ENCODE data around the gene ABLIM1. TPM values are rescaled to one million over a fixed set of nuclear protein-coding genes. Genes with fewer than 3 reads are reported as not detected.

Gene ABLIM1
- total RNA-seq, 2 experiments from 2014 or later: 137 to 149 TPM

DNA sequence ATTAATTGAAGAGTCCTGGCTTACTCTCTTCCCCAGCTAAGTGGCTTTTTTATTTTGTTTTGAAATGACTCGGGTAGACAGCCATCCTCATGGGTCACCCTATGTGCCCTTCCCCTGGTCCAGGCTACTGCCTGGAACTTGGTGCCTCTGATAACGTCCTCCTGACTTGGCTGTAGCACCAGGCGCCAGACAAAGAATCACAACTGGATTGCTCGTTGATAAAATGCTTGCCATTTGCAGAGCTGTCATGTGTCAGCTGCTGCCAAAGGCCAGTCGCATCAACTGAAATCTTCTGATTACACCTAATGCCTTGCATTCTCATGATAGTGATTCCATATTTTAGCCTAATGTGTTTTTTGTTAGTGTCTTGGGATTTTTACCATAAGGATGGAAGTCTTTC, 27.4 kb upstream of the ABLIM1 start:
- ATAC-seq (ENCODE audit: low read depth) (no peak), DNase-seq (no peak)
- POLR2A ChIA-PET: no interaction called here
- H3K27ac Mint-ChIP-seq: no peak overlapping the region
- no peaks in the 10 kb centered on the region for H3K9me3 Mint-ChIP-seq
- no peaks in the 10 kb centered on the region for H3K4me1 Mint-ChIP-seq
- no peaks in the 10 kb centered on the region for H3K36me3 Mint-ChIP-seq
- peaks cover 4% of the 10 kb centered on the region for H3K27me3 Mint-ChIP-seq
- H3K4me3 Mint-ChIP-seq: no peak overlapping the region

DNA sequence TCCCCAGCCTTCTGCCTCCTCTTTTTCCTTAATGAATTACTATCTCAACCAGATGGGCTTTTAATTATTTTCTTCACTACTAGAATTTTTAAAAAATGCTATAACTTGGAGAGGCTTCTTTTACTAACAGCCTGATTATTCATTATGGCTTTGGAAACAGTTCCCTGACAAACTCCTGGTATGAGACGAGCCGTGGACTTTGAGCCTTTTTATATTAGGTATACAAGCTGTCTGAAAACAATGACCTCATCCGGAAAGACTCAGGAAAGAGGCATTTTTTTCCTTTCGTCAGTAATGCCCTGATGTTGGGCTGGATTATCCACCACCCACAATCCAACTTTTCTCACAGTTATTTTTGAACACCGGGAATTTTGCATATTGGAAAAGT, 26.7 kb upstream of the ABLIM1 start:
- no peaks in the 10 kb centered on the region for H3K36me3 Mint-ChIP-seq
- H3K27ac Mint-ChIP-seq: no peak overlapping the region
- peaks cover 4% of the 10 kb centered on the region for H3K27me3 Mint-ChIP-seq
- H3K4me3 Mint-ChIP-seq: no peak overlapping the region
- DNase-seq (no peak), ATAC-seq (ENCODE audit: low read depth) (no peak)
- no peaks in the 10 kb centered on the region for H3K4me1 Mint-ChIP-seq
- POLR2A ChIA-PET: no interaction called here
- no peaks in the 10 kb centered on the region for H3K9me3 Mint-ChIP-seq

DNA sequence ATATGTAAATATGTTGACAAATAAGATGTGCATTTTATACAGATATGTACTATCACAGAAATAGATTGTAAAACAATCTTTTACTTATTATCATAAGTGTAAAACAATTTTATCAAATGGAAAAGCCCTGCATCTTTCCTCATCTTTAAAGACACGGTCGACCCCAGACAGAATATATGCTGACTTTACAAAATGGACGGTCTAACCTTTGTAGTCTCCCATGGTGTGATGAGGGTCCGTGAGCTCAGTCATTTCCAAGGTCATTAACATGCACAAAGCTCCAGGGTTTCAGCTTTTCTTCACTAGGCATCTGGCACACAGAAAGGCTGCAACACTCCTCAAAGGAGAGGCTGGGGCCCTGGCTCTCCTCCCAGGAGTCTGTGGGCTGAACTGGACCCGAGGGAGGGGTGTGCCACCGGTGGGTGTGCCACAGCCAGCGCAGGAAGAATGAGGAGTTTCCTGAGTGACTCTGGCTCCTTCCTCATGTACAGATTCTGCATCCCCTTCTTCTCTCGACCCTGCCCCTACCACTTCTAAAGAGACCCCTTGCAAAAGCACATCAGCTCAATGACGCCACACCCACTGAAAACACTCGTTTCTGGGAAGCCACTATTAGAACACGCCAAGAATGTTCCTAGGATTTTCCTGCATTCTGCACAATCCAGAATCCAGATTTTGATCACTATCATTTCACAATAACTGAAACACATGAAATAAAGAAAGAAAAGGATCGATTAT, 26.2 kb upstream of the ABLIM1 start:
- Mint-ChIP-seq H3K36me3 (no peaks in the 10 kb centered on the region), H3K27me3 (peaks cover 4% of the 10 kb centered on the region), H3K9me3 (no peaks in the 10 kb centered on the region), H3K27ac (no peak overlapping the region), H3K4me1 (no peaks in the 10 kb centered on the region), H3K4me3 (no peak overlapping the region)
- DNase-seq (no peak), ATAC-seq (ENCODE audit: low read depth) (no peak)
- POLR2A ChIA-PET: no interaction called here

DNA sequence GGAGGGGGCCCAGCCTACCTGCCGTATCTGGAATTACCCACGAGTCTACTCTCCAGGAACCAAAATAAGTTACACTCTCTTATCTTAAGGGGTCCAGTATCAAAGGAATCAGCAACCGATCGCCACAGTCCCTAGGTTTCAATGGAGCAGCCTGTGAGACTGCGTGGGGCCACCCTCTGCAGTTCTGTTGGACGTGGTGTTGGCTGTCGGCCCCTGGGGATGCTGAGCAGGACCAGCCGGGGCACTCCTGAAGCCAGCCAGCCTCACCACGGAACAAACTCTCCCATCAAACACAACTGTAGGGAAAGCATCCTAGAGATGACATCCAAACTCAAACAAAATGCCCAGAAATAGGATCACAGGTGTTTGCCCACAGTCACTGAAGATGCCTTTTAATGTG, 25.5 kb upstream of the ABLIM1 start:
- Mint-ChIP-seq H3K4me1 (no peaks in the 10 kb centered on the region), H3K27ac (no peak overlapping the region), H3K4me3 (no peak overlapping the region), H3K27me3 (peaks cover 4% of the 10 kb centered on the region), H3K9me3 (no peaks in the 10 kb centered on the region), H3K36me3 (no peaks in the 10 kb centered on the region)
- no peak for ATAC-seq (ENCODE audit: low read depth)
- POLR2A ChIA-PET: no interaction called here
- DNase-seq: no peak

DNA sequence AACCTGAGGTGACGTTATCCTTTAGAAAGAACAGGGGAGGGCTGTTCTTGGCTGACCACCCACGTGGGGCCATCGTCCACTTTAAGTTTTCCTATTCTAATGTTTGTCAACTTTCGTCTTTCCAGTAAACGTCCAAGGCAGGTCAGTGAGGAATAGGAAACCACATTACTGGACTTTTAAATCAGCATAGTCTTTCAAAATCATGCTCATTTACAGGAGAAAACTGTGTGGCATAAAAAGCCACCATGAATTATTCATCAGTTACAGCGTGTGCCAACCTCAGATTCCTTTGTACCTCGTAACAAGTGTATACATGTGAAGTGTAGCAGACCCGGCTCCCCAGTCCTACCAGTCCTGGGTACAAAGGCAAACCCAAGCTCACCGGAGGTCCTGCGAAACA, 25.1 kb upstream of the ABLIM1 start:
- no peaks in the 10 kb centered on the region for H3K4me1 Mint-ChIP-seq
- H3K27me3 Mint-ChIP-seq: peaks cover 4% of the 10 kb centered on the region
- no peak for DNase-seq
- H3K9me3 Mint-ChIP-seq: no peaks in the 10 kb centered on the region
- H3K27ac Mint-ChIP-seq: no peak overlapping the region
- ATAC-seq (ENCODE audit: low read depth): no peak
- POLR2A ChIA-PET: no interaction called here
- H3K36me3 Mint-ChIP-seq: no peaks in the 10 kb centered on the region
- no peak overlapping the region for H3K4me3 Mint-ChIP-seq

DNA sequence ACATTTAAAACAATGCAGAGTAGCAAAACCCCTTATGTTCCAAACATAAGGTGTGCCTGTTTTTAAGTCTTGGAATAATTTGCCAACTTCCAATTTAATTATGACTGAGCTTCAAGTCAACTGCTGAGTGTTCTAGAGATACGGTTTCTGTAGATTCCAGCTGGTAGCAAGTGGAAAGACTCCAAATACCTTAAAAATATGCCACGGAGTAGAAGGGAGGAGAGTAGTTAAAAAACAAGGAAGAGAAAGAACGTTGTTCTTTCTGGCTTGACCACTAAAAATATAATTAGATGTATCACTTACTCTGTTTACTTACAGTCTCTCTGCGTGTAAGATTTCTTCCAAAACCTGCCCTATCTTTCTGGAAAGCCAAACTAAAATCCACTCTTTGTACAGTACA, 24.5 kb upstream of the ABLIM1 start:
- no peaks in the 10 kb centered on the region for H3K4me1 Mint-ChIP-seq
- H3K27ac Mint-ChIP-seq: no peak overlapping the region
- ATAC-seq (ENCODE audit: low read depth) (no peak), DNase-seq (no peak)
- no peak overlapping the region for H3K4me3 Mint-ChIP-seq
- no peaks in the 10 kb centered on the region for H3K9me3 Mint-ChIP-seq
- H3K27me3 Mint-ChIP-seq: peaks cover 4% of the 10 kb centered on the region
- no peaks in the 10 kb centered on the region for H3K36me3 Mint-ChIP-seq
- POLR2A ChIA-PET: no interaction called here

DNA sequence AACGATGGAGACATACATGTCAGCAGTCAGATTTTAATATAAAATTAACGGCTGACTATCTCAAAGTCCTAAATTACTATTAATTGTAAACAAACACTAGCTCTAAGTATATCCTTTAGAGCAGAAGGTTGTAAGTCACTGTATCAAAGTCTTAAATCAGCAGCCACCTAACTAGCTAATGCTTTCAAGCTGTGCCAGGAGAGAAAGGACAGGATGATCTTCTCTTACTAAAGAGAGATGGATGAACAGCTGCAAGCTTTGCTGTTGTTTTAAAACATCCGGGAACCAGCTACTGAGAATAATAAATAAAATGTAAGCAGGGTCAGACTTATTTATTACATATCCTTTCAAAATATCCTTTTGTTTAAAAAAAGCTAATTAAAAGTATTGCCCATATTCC, 24.0 kb upstream of the ABLIM1 start:
- H3K9me3 Mint-ChIP-seq: no peaks in the 10 kb centered on the region
- POLR2A ChIA-PET: no interaction called here
- no peak overlapping the region for H3K4me3 Mint-ChIP-seq
- no peak overlapping the region for H3K27ac Mint-ChIP-seq
- no peaks in the 10 kb centered on the region for H3K36me3 Mint-ChIP-seq
- no peaks in the 10 kb centered on the region for H3K4me1 Mint-ChIP-seq
- peaks cover 4% of the 10 kb centered on the region for H3K27me3 Mint-ChIP-seq
- ATAC-seq (ENCODE audit: low read depth): no peak
- no peak for DNase-seq

DNA sequence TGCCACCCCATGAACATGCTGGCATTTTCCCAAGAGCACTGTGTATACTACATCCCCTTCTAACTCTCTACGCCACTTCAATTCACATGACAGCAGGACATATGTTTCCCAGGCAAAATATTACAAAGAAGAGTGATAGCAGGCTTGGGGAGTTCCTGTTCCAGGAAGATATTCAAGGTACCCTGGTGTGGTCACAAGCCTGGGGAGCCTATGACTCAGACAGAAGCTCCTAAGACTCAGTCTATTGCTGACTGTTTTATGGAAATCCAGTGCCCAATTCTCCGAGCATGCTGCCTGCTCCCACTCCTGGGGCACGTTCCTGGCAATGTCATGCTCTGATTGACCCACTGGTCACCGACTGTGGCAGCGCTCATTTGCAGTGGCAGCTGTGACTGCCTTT, 23.5 kb upstream of the ABLIM1 start:
- H3K4me3 Mint-ChIP-seq: no peak overlapping the region
- no peak overlapping the region for H3K27ac Mint-ChIP-seq
- ATAC-seq (ENCODE audit: low read depth): no peak
- POLR2A ChIA-PET: no interaction called here
- DNase-seq: no peak
- no peaks in the 10 kb centered on the region for H3K4me1 Mint-ChIP-seq
- H3K36me3 Mint-ChIP-seq: no peaks in the 10 kb centered on the region
- H3K9me3 Mint-ChIP-seq: no peaks in the 10 kb centered on the region
- H3K27me3 Mint-ChIP-seq: peaks cover 1% of the 10 kb centered on the region

DNA sequence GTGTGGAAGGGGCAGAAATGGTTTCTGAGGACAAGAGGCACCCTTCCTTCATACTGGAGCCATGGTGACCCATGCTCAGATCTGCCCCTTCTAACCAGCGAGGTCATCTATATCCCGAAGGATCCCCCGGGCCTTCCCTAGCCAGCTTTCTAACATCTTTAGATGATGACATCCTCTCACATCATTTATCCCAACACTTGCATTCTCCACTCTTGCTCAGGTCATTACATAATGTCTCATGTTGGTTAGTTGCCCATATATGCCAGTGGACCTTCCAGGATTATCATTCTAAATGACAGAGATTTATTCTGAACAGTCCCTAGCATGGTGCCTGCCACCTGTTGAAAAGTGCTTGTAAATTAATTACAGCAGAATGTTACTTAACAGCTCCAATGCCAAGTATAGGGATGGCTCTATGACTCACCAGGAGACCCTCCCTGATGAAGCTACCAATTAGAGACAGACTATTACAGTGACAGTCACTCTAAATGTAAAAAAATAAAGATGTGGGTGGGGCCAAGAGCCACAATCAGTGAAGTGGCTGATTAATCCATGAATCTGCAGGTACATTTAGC, 22.6 kb upstream of the ABLIM1 start:
- ATAC-seq (ENCODE audit: low read depth) (no peak), DNase-seq (no peak)
- Mint-ChIP-seq H3K4me1 (no peaks in the 10 kb centered on the region), H3K4me3 (no peak overlapping the region), H3K36me3 (no peaks in the 10 kb centered on the region), H3K9me3 (no peaks in the 10 kb centered on the region), H3K27ac (no peak overlapping the region), H3K27me3 (no peaks in the 10 kb centered on the region)
- POLR2A ChIA-PET: no interaction called here

DNA sequence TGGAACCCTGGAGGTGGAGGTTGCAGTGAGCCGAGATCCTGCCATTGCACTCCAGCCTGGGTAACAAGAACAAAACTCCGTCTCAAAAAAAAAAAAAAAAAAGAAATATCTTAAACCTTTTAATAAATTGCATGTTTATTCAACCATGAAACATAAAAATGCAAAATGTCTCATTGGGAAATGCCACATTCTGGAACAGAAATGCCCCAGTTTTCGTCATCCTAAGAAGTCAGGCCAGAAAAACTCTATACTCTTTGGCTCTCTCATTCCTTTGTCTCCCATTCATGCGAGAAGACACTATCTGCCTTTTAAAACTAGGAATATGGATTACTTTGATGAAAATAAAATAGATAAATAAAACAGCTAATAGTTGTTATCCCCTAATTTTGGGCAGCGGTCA, 21.5 kb upstream of the ABLIM1 start:
- no peaks in the 10 kb centered on the region for H3K4me1 Mint-ChIP-seq
- no peak overlapping the region for H3K27ac Mint-ChIP-seq
- H3K4me3 Mint-ChIP-seq: no peak overlapping the region
- no peaks in the 10 kb centered on the region for H3K27me3 Mint-ChIP-seq
- no peak for ATAC-seq (ENCODE audit: low read depth)
- H3K36me3 Mint-ChIP-seq: no peaks in the 10 kb centered on the region
- H3K9me3 Mint-ChIP-seq: no peaks in the 10 kb centered on the region
- no peak for DNase-seq
- POLR2A ChIA-PET: no interaction called here

DNA sequence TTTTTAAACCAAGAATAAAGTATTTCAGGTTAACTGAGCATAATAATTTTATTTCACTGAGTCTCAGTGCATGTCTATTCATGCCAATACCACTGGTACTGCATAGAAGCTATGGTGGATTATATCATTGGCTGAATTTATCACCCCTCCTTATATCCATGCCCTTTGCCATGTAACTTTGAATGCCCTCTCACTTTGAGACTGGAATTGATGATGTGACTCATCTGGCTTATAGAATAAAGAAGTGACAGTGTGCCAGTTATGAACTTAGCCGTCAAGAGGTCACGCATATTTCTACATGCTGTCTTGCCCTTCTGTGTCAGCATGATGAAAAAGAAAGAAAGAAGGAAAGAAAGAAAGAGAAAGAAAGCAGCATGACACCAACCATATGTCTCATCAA, 20.7 kb upstream of the ABLIM1 start:
- no peak for ATAC-seq (ENCODE audit: low read depth)
- no peaks in the 10 kb centered on the region for H3K27me3 Mint-ChIP-seq
- H3K27ac Mint-ChIP-seq: no peak overlapping the region
- H3K4me3 Mint-ChIP-seq: no peak overlapping the region
- no peaks in the 10 kb centered on the region for H3K4me1 Mint-ChIP-seq
- H3K36me3 Mint-ChIP-seq: no peaks in the 10 kb centered on the region
- no peaks in the 10 kb centered on the region for H3K9me3 Mint-ChIP-seq
- POLR2A ChIA-PET: no interaction called here
- DNase-seq: no peak

DNA sequence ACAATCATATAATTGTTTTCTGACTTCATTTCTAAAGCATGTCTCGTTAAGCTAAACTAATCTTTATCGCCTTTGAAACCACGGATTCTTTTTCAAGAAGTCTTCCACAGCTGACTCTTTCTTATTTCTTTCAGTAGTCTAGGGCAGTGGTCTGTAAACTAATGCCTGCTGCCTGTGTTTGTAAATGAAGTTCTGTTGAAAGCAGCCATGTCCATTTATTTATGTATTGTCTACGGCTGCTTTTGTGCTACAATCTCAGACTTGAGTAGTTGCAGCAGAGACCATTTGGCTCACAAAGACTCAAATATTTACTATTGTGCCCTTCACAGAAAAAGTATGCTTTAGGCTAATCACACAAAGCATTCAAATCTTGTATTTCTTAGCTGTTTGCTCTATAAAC, 20.3 kb upstream of the ABLIM1 start:
- no peak for ATAC-seq (ENCODE audit: low read depth)
- H3K4me3 Mint-ChIP-seq: no peak overlapping the region

DNA sequence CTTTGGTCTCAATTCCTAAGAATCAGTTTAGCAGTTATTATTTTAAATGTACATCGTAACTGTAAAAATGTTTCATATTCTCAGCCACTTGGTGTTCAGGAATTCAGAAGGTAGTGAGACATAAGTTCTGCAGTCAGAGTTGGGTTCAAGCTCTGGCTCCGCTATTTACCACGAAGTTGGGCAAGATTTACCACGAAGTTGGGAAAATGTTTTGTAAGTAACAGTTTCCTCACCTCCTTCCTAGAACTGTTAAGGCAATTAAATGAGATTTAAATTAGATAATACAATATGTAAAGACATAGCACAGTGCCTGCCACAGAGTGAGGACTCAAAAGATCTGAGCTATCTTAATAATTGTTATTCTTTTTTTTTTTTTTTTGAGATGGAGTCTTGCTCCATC, 16.3 kb upstream of the ABLIM1 start:
- no peaks in the 10 kb centered on the region for H3K4me1 Mint-ChIP-seq
- POLR2A ChIA-PET: no interaction called here
- H3K9me3 Mint-ChIP-seq: no peaks in the 10 kb centered on the region
- H3K27ac Mint-ChIP-seq: no peak overlapping the region
- H3K27me3 Mint-ChIP-seq: peaks cover 11% of the 10 kb centered on the region
- DNase-seq (no peak), ATAC-seq (ENCODE audit: low read depth) (no peak)
- no peak overlapping the region for H3K4me3 Mint-ChIP-seq
- no peaks in the 10 kb centered on the region for H3K36me3 Mint-ChIP-seq

More for the DNA sequence above, 20.3 kb upstream of the ABLIM1 start:
- Mint-ChIP-seq H3K36me3 (no peaks in the 10 kb centered on the region), H3K27me3 (no peaks in the 10 kb centered on the region), H3K9me3 (no peaks in the 10 kb centered on the region), H3K27ac (no peak overlapping the region), H3K4me1 (no peaks in the 10 kb centered on the region)
- no peak for DNase-seq
- POLR2A ChIA-PET: no interaction called here

DNA sequence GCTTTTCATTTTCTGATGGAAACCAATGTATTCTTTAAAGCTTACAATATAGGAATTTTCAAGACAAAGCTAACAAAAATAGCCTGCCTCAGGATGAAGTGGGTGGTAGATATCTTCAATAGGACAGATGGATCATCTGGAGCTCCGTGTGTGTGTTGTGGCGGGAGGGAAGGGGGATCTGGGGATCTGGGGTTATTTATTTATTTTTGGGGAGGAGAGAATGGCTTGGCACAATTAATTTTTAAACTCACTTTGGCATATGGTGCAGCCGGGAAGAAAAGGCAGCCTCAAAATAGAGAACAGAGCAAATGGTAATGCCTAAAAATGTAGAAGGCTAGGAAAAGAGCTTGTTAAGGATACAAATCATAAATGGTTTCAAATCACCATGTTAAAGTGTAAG, 11.6 kb upstream of the ABLIM1 start:
- Mint-ChIP-seq H3K9me3 (no peaks in the 10 kb centered on the region), H3K4me1 (no peaks in the 10 kb centered on the region), H3K36me3 (no peaks in the 10 kb centered on the region), H3K4me3 (no peak overlapping the region), H3K27me3 (peaks cover 18% of the 10 kb centered on the region), H3K27ac (no peak overlapping the region)
- no peak for DNase-seq
- POLR2A ChIA-PET: no interaction called here
- ATAC-seq (ENCODE audit: low read depth): no peak

All from activated naive CD8-positive, alpha-beta T cell treated with anti-CD3 and anti-CD28 coated beads, Interleukin-2, amount 10 ng/mL, durations not matched to agents 7 days and 5 days (primary cell).